Measurements from ENCODE around the gene TCF7L2.

DNA sequence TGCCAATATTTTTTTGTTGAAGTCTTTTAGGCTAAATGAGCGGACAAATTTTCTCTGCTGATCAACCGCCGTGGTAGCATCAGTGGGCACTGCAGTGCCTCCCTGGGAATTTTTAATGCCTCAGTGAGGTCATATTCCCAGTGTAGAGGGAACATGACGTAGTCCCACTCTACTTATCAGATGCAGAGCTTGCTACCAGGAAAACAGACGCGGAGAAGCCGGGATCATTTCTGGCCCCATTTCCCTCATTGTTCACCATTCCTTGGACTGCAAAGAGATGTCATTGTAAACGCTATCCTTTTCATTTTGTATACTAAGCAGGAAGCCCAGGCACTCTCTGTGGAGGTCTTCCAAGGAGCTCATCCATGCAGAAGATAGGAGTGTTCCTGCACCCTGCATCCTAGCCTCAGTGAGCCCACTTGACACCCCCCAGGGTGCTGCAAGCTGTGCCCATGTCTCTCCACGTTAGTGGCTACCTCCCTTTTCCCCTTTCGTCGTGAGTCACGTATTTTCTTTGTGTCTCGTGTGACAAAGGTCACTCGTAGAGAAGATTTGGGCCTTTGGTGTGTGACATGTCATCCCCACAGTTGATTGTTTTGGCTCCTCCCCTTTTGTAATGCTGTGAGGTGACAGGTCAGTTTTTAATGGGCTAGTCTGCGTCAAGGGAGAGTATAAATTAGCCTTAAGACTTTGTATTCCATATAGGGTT is 145.5 kb downstream of the TCF7L2 start:
- TF ChIP-seq CTCF (IDR thresholded peaks at IDR 0.05) (no peak), POLR2A (IDR thresholded peaks at IDR 0.05) (no peak)

Data from body of pancreas (tissue), 4 donors.